Stimulated activated CD4-positive, alpha-beta T cell treated with anti-CD3 and anti-CD28 coated beads, TNF-alpha, amount 100 ng/mL, for 48 hours (primary cell): ENCODE results near the gene HSPB9.
"Not testable (repeated sequence)": the region's sequence is repeated elsewhere in the genome, so short reads cannot be mapped to it uniquely, and the experiment has no call there.

Experiments
- DNase-seq, 3 donors: peaks; one replicate each; pipeline ENCODE4 v3.0.0-alpha.2; 2020; ENCODE audit warnings: low read depth in 3 of 3

Gene HSPB9

DNA sequence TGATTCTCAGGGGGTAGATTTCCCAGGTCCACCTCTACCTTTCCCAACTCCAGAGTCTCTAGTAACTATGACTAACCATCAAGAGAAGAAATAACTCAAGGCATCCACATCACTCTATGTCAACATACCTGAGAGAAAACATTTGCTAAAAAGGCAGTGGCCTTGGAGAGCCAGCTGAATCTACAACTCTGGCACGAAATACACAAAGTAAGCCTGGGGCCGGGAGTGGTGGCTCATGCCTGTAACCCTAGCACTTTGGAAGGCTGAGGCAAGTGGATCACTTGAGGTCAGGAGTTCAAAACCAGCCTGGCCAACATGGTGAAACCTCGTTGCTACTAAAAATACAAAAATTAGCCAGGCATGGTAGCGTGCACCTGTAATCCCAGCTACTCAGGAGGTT is 20.5 kb downstream of the HSPB9 start:
- not testable (repeated sequence) for DNase-seq

DNA sequence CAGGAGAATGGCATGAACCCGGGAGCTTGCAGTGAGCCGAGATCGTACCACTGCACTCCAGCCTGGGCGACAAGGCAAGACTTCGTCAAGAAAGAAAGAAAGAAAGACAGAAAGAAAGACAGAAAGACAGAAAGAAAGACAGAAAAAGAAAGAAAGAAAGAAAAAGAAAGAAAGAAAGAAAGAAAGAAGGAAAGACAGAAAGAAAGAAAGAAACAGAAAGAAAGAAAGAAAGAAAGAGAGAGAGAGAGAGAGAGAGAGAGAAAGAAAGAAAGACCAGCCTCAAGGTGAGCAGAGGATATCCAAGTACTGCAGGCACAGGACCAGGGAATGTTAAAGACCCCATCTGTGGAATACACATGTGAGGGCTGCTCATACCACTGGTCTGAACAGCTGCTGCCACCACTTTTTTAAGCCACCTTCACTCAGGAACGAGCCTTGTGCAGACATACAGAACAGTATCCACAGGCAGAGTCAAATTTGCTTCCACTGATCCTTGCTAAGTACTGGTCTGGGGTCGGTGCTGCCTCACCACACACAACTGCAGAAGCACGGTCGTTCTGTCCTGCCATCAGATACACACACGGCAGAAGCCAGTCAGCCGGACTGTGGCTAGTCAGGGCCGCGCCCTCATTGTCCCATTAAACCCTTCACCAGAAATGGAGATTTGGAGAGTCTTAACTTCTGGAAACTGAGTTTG is 24.5 kb downstream of the HSPB9 start:
- no peak for DNase-seq

DNA sequence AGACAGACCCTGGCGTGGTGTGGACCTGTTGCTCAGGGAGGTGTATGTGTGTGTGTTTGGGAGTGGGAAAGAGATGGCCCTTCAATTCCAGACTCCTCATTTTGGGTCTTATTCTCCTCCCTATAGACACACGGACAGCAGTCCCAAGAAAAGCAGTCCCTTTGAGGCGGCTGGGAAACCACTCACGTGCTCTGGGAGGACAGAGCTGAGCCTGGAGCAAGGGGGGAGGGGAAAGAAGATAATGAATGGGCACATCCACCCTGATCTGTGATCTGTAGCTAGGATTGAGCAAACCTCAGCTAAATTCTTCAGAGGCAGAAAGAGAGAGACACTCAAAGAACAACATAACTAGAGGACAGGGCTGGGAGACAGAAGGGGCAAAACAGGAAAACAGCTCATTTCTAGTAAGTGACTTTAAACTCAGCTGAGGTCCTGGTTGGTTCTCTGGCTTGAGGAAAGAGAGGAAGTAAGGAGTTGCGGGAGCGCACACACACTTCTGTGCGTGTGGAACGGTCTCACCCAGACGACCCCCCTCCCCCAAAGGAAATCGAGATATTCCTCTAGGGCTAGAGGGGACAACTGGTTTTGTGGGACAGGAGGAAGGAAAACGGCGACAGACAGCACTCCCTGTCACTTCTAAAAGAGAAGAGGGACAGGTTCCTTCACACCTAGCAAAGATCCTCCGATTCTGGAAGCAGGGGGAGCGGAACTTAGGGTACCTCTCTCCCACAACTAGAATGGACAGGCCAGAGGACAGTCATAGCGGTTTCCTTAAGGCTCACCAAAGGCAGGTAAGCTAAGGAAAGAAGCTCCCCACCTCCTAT is 31.5 kb downstream of the HSPB9 start:
- no peak for DNase-seq

DNA sequence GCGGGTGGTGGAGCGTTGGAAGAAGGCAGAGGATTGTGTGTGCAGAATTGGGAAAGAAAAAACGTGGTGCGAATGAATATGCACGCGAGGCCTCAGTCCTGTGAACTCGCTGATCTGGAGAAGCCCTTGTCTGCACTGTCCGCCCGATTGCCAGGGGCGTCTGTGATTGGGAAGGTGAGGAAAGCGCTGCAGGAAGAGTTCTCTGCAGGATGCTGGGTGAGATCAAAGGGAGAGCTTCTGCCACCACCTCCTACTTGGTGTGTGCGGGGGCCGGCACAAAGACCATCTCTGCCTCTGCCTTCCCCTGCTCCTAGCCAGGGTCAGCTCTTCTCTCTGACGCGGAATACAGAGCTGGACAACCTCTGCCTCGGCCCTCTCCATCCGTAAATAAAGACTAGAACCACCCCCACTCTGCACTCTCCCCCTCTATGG is 33.0 kb downstream of the HSPB9 start:
- DNase-seq = no peak

DNA sequence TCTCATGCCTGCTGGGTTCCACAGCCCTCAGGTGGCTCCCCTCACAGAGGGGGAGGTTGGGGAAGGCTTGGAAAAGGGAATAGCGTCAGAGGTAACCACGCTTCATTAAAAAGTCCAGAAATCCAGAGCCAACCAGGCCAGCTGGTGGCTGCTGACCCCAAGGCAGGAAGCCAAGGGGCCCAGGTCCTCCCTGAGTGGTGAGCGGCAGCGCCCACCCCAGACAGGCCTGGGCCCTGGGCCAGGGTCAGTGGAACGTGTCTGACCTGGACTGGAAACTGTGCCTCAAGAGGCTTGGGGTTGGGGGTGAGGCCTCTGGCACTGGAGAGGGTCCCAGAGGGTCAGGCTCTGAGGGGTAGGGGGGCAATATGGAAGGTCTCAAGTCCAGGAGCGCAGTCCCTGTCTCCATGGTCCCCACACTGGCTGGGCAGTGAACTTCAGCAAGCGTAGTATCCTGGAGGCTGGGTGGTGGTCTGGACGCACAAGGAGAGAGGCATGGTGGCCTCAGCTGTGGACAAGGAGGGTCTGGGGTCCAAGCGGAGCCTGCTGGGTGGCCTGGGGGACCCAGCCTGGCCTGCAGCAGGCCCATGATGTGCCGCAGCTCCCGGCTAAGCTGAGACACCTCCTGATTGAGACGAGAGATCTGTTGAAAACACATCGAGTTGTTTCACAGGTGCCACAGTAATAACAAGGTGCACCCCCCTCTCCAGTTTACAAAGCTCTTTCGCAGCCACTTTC is 37.4 kb downstream of the HSPB9 start:
- DNase-seq = no peak

DNA sequence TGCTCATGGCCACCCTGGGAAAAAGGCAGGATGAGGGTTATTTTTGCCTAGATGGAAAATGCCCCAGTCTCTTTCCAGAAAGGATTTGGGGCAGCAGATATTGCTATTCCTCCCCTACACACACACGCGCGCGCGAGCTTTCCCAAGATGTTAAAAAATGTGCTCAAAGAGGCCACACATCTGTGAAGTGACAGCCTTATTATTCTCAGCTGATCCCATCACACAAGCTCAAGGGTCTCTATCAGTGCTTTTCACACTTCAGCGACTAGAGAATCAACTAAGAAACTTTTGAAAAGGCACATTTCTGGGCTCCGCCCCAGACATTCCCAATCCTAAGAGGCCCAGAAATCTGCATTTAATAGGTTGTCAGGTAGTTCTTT is 37.9 kb downstream of the HSPB9 start:
- DNase-seq = no peak

DNA sequence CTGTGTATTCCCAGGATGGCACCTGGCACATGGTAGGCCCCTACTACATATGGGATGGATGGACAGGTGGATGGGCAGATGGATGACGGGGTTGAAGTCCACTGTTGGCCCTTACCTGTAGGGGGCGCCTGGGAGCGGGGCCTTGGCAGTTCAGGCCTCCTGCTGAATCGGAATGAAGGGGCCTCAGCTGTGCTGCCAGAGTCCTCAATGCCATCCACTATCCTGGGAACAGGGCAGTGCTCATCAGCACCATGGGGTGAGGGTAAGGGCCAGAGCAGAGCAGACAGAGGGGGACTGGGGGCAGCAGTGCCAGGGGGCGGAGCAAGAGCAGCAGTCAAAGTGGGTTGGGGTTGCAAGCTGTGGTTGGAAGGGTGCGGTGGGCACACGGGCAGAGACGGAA is 40.5 kb downstream of the HSPB9 start:
- peak; percentile 33 to 58 (median 39) for DNase-seq

DNA sequence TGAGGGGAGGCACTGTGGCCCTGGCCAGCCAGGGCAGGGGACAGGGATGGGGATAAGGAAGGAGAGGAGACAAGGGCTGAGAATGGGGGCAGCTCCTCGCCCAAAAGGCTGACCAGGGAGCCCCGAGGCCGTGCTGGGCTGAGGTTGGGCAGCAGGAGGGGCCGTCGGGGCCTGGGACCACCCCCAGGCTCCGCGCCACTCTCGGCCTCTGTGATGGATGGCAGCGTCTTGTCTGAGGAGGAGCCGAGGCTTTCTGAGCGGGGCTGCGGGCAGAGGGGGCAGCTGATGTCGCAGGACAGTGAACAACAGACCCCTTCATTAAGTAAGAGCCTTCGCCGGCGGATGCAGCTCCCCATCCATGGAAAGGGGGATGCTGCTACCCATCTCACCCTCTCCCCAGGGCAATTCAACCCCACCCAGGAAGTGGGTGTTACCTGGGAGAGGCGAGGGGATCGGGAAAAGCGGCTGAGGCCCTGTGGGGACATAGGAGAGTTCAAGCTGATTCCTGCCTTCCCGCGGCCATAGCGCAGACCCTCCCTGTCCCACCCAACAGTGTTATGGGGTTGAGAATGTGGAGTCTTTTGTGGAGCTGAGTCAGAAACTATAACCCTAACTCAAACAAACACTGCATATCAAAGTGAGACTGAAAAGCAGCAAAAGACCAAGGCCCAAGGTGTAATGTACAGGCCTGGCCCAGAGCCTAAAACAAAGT is 41.2 kb downstream of the HSPB9 start:
- DNase-seq = no peak

DNA sequence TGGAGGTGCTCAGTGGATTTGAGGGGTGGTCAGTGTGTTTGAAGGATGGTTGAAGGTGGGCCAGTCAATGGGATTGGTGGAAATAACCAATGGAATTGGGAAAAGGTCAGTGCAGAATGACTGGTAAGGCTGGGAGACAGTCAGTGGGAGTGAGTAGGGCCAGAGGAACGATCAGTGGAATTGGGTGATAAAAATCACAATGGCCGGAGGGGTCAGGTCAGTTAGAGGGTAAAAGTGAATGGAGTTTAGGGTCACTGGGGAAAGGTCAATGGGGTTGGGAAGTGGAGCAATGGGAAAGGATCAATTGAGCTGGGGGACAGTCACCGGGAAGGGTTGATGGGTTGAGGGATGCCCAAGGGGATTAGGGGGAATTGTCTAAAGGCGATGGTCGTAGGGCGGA is 43.1 kb downstream of the HSPB9 start:
- no peak for DNase-seq

DNA sequence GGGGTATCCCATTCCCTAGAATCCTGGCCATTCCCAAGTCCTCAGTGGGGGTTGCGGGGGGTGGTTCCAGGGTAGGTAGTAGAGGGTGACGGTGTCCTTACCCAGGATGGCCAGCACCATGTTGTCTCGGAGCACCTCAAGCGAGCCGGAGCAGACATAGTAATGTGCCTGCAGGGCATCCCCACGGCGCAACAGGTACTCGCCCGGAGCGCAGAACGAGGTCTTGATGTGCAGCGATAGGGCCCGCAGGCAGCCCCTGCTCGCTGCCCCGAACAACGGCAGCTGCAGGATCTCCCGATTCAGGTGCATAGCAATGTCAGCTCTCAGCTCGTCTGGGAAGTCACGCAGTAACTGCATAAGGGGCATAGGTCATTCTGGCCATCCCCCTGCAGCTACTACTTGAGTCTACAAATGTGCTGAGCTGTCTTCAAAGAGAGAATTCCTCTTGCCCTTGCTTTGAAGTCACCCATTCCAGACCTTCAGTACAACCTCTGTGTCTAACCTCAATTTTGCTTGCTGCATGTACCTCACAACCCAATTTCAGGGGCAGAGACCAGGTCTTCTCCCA is 43.7 kb downstream of the HSPB9 start:
- no peak for DNase-seq

DNA sequence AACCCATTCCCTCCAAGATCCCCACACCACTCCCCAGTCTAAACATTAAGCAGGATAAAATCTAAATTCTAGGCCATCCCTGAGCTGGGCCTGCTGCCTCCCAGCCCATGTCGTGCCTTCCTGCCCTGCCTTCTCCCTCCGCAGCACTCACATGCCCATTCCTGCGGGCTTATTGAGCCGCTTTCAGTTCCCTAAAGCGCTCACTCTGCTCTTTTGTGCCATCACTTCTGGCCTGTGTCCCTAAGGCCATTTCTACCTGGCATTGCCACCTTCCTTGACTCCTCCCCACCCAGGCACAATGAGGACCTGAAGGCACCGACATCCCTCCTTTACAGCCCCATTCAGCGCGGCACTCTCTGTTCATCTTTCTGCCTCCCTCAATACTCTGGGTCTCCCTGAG is 45.2 kb downstream of the HSPB9 start:
- no peak for DNase-seq

DNA sequence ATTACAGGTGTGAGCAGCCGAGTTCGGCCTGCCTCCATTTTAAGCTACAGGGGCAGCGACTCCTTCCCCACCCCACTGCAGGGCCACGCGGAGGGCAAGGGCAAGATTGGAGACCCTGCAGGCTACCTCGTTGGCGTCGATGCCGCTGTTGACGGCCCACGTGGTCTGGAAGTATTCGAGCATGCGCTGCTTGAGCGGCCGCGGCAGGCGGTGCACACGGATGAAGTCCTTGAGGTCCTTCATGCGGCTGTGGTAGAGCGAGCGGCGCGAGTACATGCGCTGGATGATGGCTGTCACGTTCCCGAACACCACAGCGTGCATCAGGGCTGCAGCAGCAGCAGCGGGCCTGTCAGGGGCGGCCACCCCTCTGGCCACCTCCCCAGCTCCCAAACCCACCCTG is 46.7 kb downstream of the HSPB9 start:
- no peak for DNase-seq

DNA sequence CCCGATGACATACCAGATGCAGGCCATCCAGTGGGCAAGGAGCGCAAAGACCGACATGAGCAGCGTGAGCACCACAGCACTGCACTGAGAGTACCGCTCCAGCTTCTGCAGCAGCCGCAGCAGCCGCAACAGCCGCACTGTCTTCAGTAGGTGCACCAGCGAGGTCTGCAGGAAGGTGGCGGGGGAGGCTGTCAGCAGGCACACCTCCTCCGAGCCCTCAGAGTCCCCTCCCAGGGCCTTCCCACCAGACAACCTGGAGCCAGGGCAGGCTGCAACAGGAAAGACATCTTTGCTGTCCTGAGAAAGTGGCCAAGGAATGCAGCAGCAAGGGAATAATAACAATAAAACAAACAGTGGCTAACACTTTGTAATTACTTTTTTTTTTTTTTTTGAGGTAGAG is 49.2 kb downstream of the HSPB9 start:
- no peak for DNase-seq
